CD4-positive, alpha-beta T cell treated with Interleukin-4 for 1 hour (primary cell): ENCODE data around the gene MUC6.

ENCODE experiments used
- DNase-seq, 2 donors: peaks; one replicate each; pipeline ENCODE4 v3.0.0-alpha.2; 2020 to 2022

MUC6 gene

GRCh38 chr11:1051356-1052132 is 15.0 kb upstream of the MUC6 start:
- no peak for DNase-seq

- DNase-seq, result peak; percentile 73 to 77
Observed at GRCh38 chr11:1050581-1051355, 14.2 kb upstream of the MUC6 start.

GRCh38 chr11:1049911-1050580 is 13.5 kb upstream of the MUC6 start:
- DNase-seq, result no peak

GRCh38 chr11:1049431-1049891 is 12.9 kb upstream of the MUC6 start:
- no peak for DNase-seq

GRCh38 chr11:1049071-1049405 is 12.5 kb upstream of the MUC6 start:
- no peak for DNase-seq

GRCh38 chr11:1048375-1049070 is 12.0 kb upstream of the MUC6 start:
- no peak for DNase-seq

GRCh38 chr11:1047595-1048156 is 11.2 kb upstream of the MUC6 start:
- DNase-seq, result no peak

- no peak for DNase-seq
Observed at GRCh38 chr11:1044160-1044559, 7.6 kb upstream of the MUC6 start.

GRCh38 chr11:1043563-1044096 is 7.1 kb upstream of the MUC6 start:
- DNase-seq, result no peak

GRCh38 chr11:1042626-1043562 is 6.4 kb upstream of the MUC6 start:
- DNase-seq, result no peak

GRCh38 chr11:1041936-1042608 is 5.6 kb upstream of the MUC6 start:
- no peak for DNase-seq

- DNase-seq, result no peak
Observed at GRCh38 chr11:1041471-1041870, 5.0 kb upstream of the MUC6 start.

GRCh38 chr11:1041149-1041467 is 4.6 kb upstream of the MUC6 start:
- DNase-seq, result no peak

GRCh38 chr11:1040428-1041148 is 4.1 kb upstream of the MUC6 start:
- no peak for DNase-seq

GRCh38 chr11:1039481-1040427 is 3.2 kb upstream of the MUC6 start:
- no peak for DNase-seq

- no peak for DNase-seq
Observed at GRCh38 chr11:1038921-1039320, 2.4 kb upstream of the MUC6 start.

- no peak for DNase-seq
Observed at GRCh38 chr11:1038361-1038760, 1.8 kb upstream of the MUC6 start.

GRCh38 chr11:1037506-1038055 is 1.1 kb upstream of the MUC6 start:
- no peak for DNase-seq

- DNase-seq, result no peak
Observed at GRCh38 chr11:1036931-1037330, 413 bp upstream of the MUC6 start.
